ENCODE measurements around the gene SAMD3.
"Not testable (repeated sequence)": the region's sequence is repeated elsewhere in the genome, so short reads cannot be mapped to it uniquely, and the experiment has no call there.

Gene SAMD3

GRCh38 chr6:130207979-130208649, 14.6 kb downstream of the SAMD3 start:
- no peak for DNase-seq (ENCODE audit: low spot score)

GRCh38 chr6:130206479-130206878, 16.3 kb downstream of the SAMD3 start:
- no peak for DNase-seq (ENCODE audit: low spot score)

- no peak for DNase-seq (ENCODE audit: low spot score)
Measured at GRCh38 chr6:130204322-130204721, 18.4 kb downstream of the SAMD3 start.

GRCh38 chr6:130203370-130203769, 19.4 kb downstream of the SAMD3 start:
- DNase-seq (ENCODE audit: low spot score) = no peak

- DNase-seq (ENCODE audit: low spot score) = no peak
Measured at GRCh38 chr6:130202782-130203181, 20.0 kb downstream of the SAMD3 start.

GRCh38 chr6:130200020-130200419, 22.7 kb downstream of the SAMD3 start:
- DNase-seq (ENCODE audit: low spot score) = no peak

GRCh38 chr6:130198483-130199035, 24.2 kb downstream of the SAMD3 start:
- no peak for DNase-seq (ENCODE audit: low spot score)

GRCh38 chr6:130197816-130198482, 24.8 kb downstream of the SAMD3 start:
- not testable (repeated sequence) for DNase-seq (ENCODE audit: low spot score)

GRCh38 chr6:130194434-130194833, 28.3 kb downstream of the SAMD3 start:
- DNase-seq (ENCODE audit: low spot score) = not testable (repeated sequence)

- no peak for DNase-seq (ENCODE audit: low spot score)
Measured at GRCh38 chr6:130190701-130191690, 31.8 kb downstream of the SAMD3 start.

GRCh38 chr6:130189531-130190397, 33.0 kb downstream of the SAMD3 start:
- DNase-seq (ENCODE audit: low spot score) = peak; percentile 68

GRCh38 chr6:130188207-130188899, 34.4 kb downstream of the SAMD3 start:
- DNase-seq (ENCODE audit: low spot score) = no peak

- DNase-seq (ENCODE audit: low spot score) = no peak
Measured at GRCh38 chr6:130187335-130188206, 35.2 kb downstream of the SAMD3 start.

- DNase-seq (ENCODE audit: low spot score) = no peak
Measured at GRCh38 chr6:130185658-130186057, 37.1 kb downstream of the SAMD3 start.

GRCh38 chr6:130183271-130184222, 39.2 kb downstream of the SAMD3 start:
- no peak for DNase-seq (ENCODE audit: low spot score)

GRCh38 chr6:130182466-130182865, 40.3 kb downstream of the SAMD3 start:
- DNase-seq (ENCODE audit: low spot score) = no peak

- no peak for DNase-seq (ENCODE audit: low spot score)
Measured at GRCh38 chr6:130178692-130179091, 44.1 kb downstream of the SAMD3 start.

- DNase-seq (ENCODE audit: low spot score) = no peak
Measured at GRCh38 chr6:130176378-130176777, 46.4 kb downstream of the SAMD3 start.

All from left forelimb (tissue), 1 donor.